Measurements from ENCODE around the gene ACKR2.

ACKR2 gene

GRCh38 chr3:42764561-42765295, 44.5 kb upstream of the ACKR2 start:
- Histone ChIP-seq H3K14ac (ENCODE audit: low read length) (no peak overlapping the region), H2AFZ (ENCODE audit: insufficient read depth, low read length, poor library complexity) (no peak overlapping the region), H4K12ac (ENCODE audit: low read depth, low read length) (no peak overlapping the region), H3K79me1 (ENCODE audit: low read length) (no peaks in the 10 kb centered on the region), H2BK5ac (ENCODE audit: low read depth, low read length, poor library complexity) (no peak overlapping the region), H2AK5ac (ENCODE audit: low read length) (no peak overlapping the region), H3K4me1 (ENCODE audit: control insufficient read depth in 1 of 2, insufficient read depth in 2 of 2, low read length in 2 of 2) (peaks cover 3 to 7% of the 10 kb centered on the region in 2 experiments), H2BK12ac (ENCODE audit: low read length) (no peak overlapping the region), H3K18ac (ENCODE audit: low read length) (no peak overlapping the region), H3K79me2 (ENCODE audit: control insufficient read depth, insufficient read depth, low read length, poor library complexity) (no peaks in the 10 kb centered on the region), H3K23ac (ENCODE audit: low read length) (no peak overlapping the region), H3K27me3 (ENCODE audit: insufficient read depth, low read length) (no peaks in the 10 kb centered on the region), H4K91ac (ENCODE audit: low read depth, low read length) (no peak overlapping the region), H2BK120ac (ENCODE audit: insufficient read depth, low read length, poor library complexity) (no peak overlapping the region), H3K27ac (ENCODE audit: low read depth, low read length) (no peak overlapping the region), H3K4me2 (ENCODE audit: low read length) (no peak overlapping the region), H4K8ac (ENCODE audit: low read depth, low read length) (no peak overlapping the region), H3K9me3 (ENCODE audit: insufficient read depth, low read depth, low read length) (peaks cover under 1% of the 10 kb centered on the region), H3K36me3 (ENCODE audit: control insufficient read depth in 1 of 2, insufficient read depth in 2 of 2, low read length in 2 of 2) (no peaks in the 10 kb centered on the region), H3K9ac (ENCODE audit: low read length) (peak overlapping the region; percentile 7), H3K4ac (ENCODE audit: low read depth, low read length) (no peak overlapping the region), H3K4me3 (ENCODE audit: low read depth, low read length) (no peak overlapping the region)
- DNase-seq, result peak in 1 of 2 donors; percentile 67
- no CpG with 5 or more reads among the region's 3 CpGs for WGBS (ENCODE audit: extremely low coverage, insufficient coverage, insufficient read length)

GRCh38 chr3:42769477-42770131, 39.6 kb upstream of the ACKR2 start:
- Histone ChIP-seq H2BK5ac (ENCODE audit: low read depth, low read length, poor library complexity) (no peak overlapping the region), H3K4me3 (ENCODE audit: low read depth, low read length) (no peak overlapping the region), H3K27me3 (ENCODE audit: insufficient read depth, low read length) (no peaks in the 10 kb centered on the region), H3K18ac (ENCODE audit: low read length) (no peak overlapping the region), H4K8ac (ENCODE audit: low read depth, low read length) (no peak overlapping the region), H4K91ac (ENCODE audit: low read depth, low read length) (no peak overlapping the region), H3K9me3 (ENCODE audit: insufficient read depth, low read depth, low read length) (peaks cover 2% of the 10 kb centered on the region), H2BK12ac (ENCODE audit: low read length) (no peak overlapping the region), H4K12ac (ENCODE audit: low read depth, low read length) (no peak overlapping the region), H2AFZ (ENCODE audit: insufficient read depth, low read length, poor library complexity) (no peak overlapping the region), H3K23ac (ENCODE audit: low read length) (no peak overlapping the region), H3K79me1 (ENCODE audit: low read length) (no peaks in the 10 kb centered on the region), H3K27ac (ENCODE audit: low read depth, low read length) (no peak overlapping the region), H2AK5ac (ENCODE audit: low read length) (no peak overlapping the region), H2BK120ac (ENCODE audit: insufficient read depth, low read length, poor library complexity) (no peak overlapping the region), H3K4me1 (ENCODE audit: control insufficient read depth in 1 of 2, insufficient read depth in 2 of 2, low read length in 2 of 2) (peaks cover 3 to 4% of the 10 kb centered on the region in 2 experiments), H3K79me2 (ENCODE audit: control insufficient read depth, insufficient read depth, low read length, poor library complexity) (no peaks in the 10 kb centered on the region), H3K9ac (ENCODE audit: low read length) (no peak overlapping the region), H3K14ac (ENCODE audit: low read length) (no peak overlapping the region), H3K4ac (ENCODE audit: low read depth, low read length) (no peak overlapping the region), H3K4me2 (ENCODE audit: low read length) (no peak overlapping the region), H3K36me3 (ENCODE audit: control insufficient read depth in 1 of 2, insufficient read depth in 2 of 2, low read length in 2 of 2) (no peaks in the 10 kb centered on the region)
- WGBS (ENCODE audit: extremely low coverage, insufficient coverage, insufficient read length), result no CpG with 5 or more reads among the region's 28 CpGs
- no peak for DNase-seq

GRCh38 chr3:42771271-42771670, 38.0 kb upstream of the ACKR2 start:
- H3K23ac ChIP-seq (ENCODE audit: low read length), result no peak overlapping the region
- no peak overlapping the region for H4K12ac ChIP-seq (ENCODE audit: low read depth, low read length)
- H3K27ac ChIP-seq (ENCODE audit: low read depth, low read length), result no peak overlapping the region
- no peak overlapping the region for H3K4ac ChIP-seq (ENCODE audit: low read depth, low read length)
- WGBS (ENCODE audit: extremely low coverage, insufficient coverage, insufficient read length), result no CpG with 5 or more reads among the region's 1 CpG
- H3K4me3 ChIP-seq (ENCODE audit: low read depth, low read length), result no peak overlapping the region
- no peak overlapping the region for H2AFZ ChIP-seq (ENCODE audit: insufficient read depth, low read length, poor library complexity)
- H4K8ac ChIP-seq (ENCODE audit: low read depth, low read length), result no peak overlapping the region
- H2BK120ac ChIP-seq (ENCODE audit: insufficient read depth, low read length, poor library complexity), result no peak overlapping the region
- no peaks in the 10 kb centered on the region for H3K79me2 ChIP-seq (ENCODE audit: control insufficient read depth, insufficient read depth, low read length, poor library complexity)
- peak in 1 of 2 donors; percentile 61 for DNase-seq
- no peak overlapping the region for H4K91ac ChIP-seq (ENCODE audit: low read depth, low read length)
- no peak overlapping the region for H3K4me2 ChIP-seq (ENCODE audit: low read length)
- H2BK5ac ChIP-seq (ENCODE audit: low read depth, low read length, poor library complexity), result no peak overlapping the region
- no peak overlapping the region for H3K18ac ChIP-seq (ENCODE audit: low read length)
- H2BK12ac ChIP-seq (ENCODE audit: low read length), result no peak overlapping the region
- no peaks in the 10 kb centered on the region for H3K79me1 ChIP-seq (ENCODE audit: low read length)
- no peaks in the 10 kb centered on the region for H3K36me3 ChIP-seq (ENCODE audit: control insufficient read depth in 1 of 2, insufficient read depth in 2 of 2, low read length in 2 of 2)
- H3K9me3 ChIP-seq (ENCODE audit: insufficient read depth, low read depth, low read length), result peaks cover 2% of the 10 kb centered on the region
- no peak overlapping the region for H3K14ac ChIP-seq (ENCODE audit: low read length)
- H2AK5ac ChIP-seq (ENCODE audit: low read length), result no peak overlapping the region
- H3K9ac ChIP-seq (ENCODE audit: low read length), result no peak overlapping the region
- peaks cover 3 to 4% of the 10 kb centered on the region in 2 experiments for H3K4me1 ChIP-seq (ENCODE audit: control insufficient read depth in 1 of 2, insufficient read depth in 2 of 2, low read length in 2 of 2)
- H3K27me3 ChIP-seq (ENCODE audit: insufficient read depth, low read length), result no peaks in the 10 kb centered on the region

- Histone ChIP-seq H3K27ac (ENCODE audit: low read depth, low read length) (no peak within 1 kb of the TSS), H2BK12ac (ENCODE audit: low read length) (no peak within 1 kb of the TSS), H3K4ac (ENCODE audit: low read depth, low read length) (no peak within 1 kb of the TSS), H3K79me2 (ENCODE audit: control insufficient read depth, insufficient read depth, low read length, poor library complexity) (no peaks in the 10 kb centered on the region), H3K4me2 (ENCODE audit: low read length) (peak within 1 kb of the TSS; percentile 79), H2AK5ac (ENCODE audit: low read length) (no peak within 1 kb of the TSS), H4K12ac (ENCODE audit: low read depth, low read length) (no peak within 1 kb of the TSS), H4K8ac (ENCODE audit: low read depth, low read length) (peak within 1 kb of the TSS; percentile 7), H3K79me1 (ENCODE audit: low read length) (no peaks in the 10 kb centered on the region), H2AFZ (ENCODE audit: insufficient read depth, low read length, poor library complexity) (peak within 1 kb of the TSS; percentile 14), H3K36me3 (ENCODE audit: control insufficient read depth in 1 of 2, insufficient read depth in 2 of 2, low read length in 2 of 2) (no peaks in the 10 kb centered on the region), H3K4me1 (ENCODE audit: control insufficient read depth in 1 of 2, insufficient read depth in 2 of 2, low read length in 2 of 2) (peaks cover 3 to 4% of the 10 kb centered on the region in 2 experiments), H2BK120ac (ENCODE audit: insufficient read depth, low read length, poor library complexity) (no peak within 1 kb of the TSS), H3K14ac (ENCODE audit: low read length) (no peak within 1 kb of the TSS), H3K4me3 (ENCODE audit: low read depth, low read length) (peak within 1 kb of the TSS; percentile 61), H3K27me3 (ENCODE audit: insufficient read depth, low read length) (no peaks in the 10 kb centered on the region), H3K9me3 (ENCODE audit: insufficient read depth, low read depth, low read length) (peaks cover 2% of the 10 kb centered on the region), H3K9ac (ENCODE audit: low read length) (no peak within 1 kb of the TSS), H4K91ac (ENCODE audit: low read depth, low read length) (no peak within 1 kb of the TSS), H3K18ac (ENCODE audit: low read length) (no peak within 1 kb of the TSS), H3K23ac (ENCODE audit: low read length) (no peak within 1 kb of the TSS), H2BK5ac (ENCODE audit: low read depth, low read length, poor library complexity) (no peak within 1 kb of the TSS)
- WGBS (ENCODE audit: extremely low coverage, insufficient coverage, insufficient read length), result no CpG with 5 or more reads among the region's 63 CpGs
- peak; percentile 87 to 95 for DNase-seq
These were observed 36.4 kb upstream of the ACKR2 start, which contains the start of gene CCDC13 for GRCh38 chr3:42772670-42773408. Gene CCDC13, minus strand, starts transcription at chr3:42773253. Its CDS starts 14,908 bp downstream, at chr3:42758345.
